Activated T-helper 17 cell treated with anti-CD3 and anti-CD28 coated beads, Interleukin-2, amount 50 U/mL, for 72 hours (primary cell): Measurements from ENCODE around the gene SLCO4A1. TPM values are rescaled to one million over a fixed set of nuclear protein-coding genes. Genes with fewer than 3 reads are reported as not detected.

ENCODE experiments used
- ATAC-seq: fragments of 150-1000 bp; cut with Tn5 transposase; replicated peaks from 2 replicates; pipeline ENCODE4 v1.10.0; 2021; ENCODE audit warnings: mild to moderate bottlenecking, moderate library complexity
- H3K27ac Mint-ChIP-seq: one replicate; pipeline ENCODE4 v1.8.0; 2022; ENCODE audit warnings: mixed read lengths
- H3K27me3 Mint-ChIP-seq: one replicate; pipeline ENCODE4 v1.8.0; 2022; ENCODE audit warnings: mixed read lengths
- H3K36me3 Mint-ChIP-seq: one replicate; pipeline ENCODE4 v1.8.0; 2022; ENCODE audit warnings: low read depth, mild to moderate bottlenecking, mixed read lengths
- H3K4me1 Mint-ChIP-seq: one replicate; pipeline ENCODE4 v1.8.0; 2022; ENCODE audit warnings: mixed read lengths
- H3K4me3 Mint-ChIP-seq: one replicate; pipeline ENCODE4 v1.8.0; 2022; ENCODE audit warnings: mild to moderate bottlenecking, mixed read lengths
- H3K9me3 Mint-ChIP-seq: one replicate; pipeline ENCODE4 v1.8.0; 2022; ENCODE audit warnings: mixed read lengths
- total RNA-seq, 2 donors: library from RNA; stranded (reverse); gene quantifications; one replicate each; pipeline ENCODE4 v1.2.3, GENCODE V29; 2022

SLCO4A1 gene
- total RNA-seq, 2 donors from 2014 or later = 41.1 to 53.6 TPM

GRCh38 chr20:62700261-62700930 lies 58.1 kb downstream of the SLCO4A1 start:
- H3K27ac Mint-ChIP-seq = no peak overlapping the region
- H3K9me3 Mint-ChIP-seq = no peaks in the 10 kb centered on the region
- H3K27me3 Mint-ChIP-seq = no peaks in the 10 kb centered on the region
- no peaks in the 10 kb centered on the region for H3K36me3 Mint-ChIP-seq
- H3K4me1 Mint-ChIP-seq = peaks cover 4% of the 10 kb centered on the region
- no peak for ATAC-seq
- no peak overlapping the region for H3K4me3 Mint-ChIP-seq

- H3K9me3 Mint-ChIP-seq = no peaks in the 10 kb centered on the region
- no peak for ATAC-seq
- H3K4me1 Mint-ChIP-seq = peaks cover 4% of the 10 kb centered on the region
- no peak overlapping the region for H3K27ac Mint-ChIP-seq
- no peak overlapping the region for H3K4me3 Mint-ChIP-seq
- no peaks in the 10 kb centered on the region for H3K36me3 Mint-ChIP-seq
- H3K27me3 Mint-ChIP-seq = no peaks in the 10 kb centered on the region
Measured at GRCh38 chr20:62701161-62702012, 59.1 kb downstream of the SLCO4A1 start.

- no peaks in the 10 kb centered on the region for H3K27me3 Mint-ChIP-seq
- no peak overlapping the region for H3K4me3 Mint-ChIP-seq
- H3K4me1 Mint-ChIP-seq = peaks cover 4% of the 10 kb centered on the region
- no peaks in the 10 kb centered on the region for H3K9me3 Mint-ChIP-seq
- no peaks in the 10 kb centered on the region for H3K36me3 Mint-ChIP-seq
- no peak for ATAC-seq
- no peak overlapping the region for H3K27ac Mint-ChIP-seq
Measured at GRCh38 chr20:62702013-62702300, 59.7 kb downstream of the SLCO4A1 start.

DNA sequence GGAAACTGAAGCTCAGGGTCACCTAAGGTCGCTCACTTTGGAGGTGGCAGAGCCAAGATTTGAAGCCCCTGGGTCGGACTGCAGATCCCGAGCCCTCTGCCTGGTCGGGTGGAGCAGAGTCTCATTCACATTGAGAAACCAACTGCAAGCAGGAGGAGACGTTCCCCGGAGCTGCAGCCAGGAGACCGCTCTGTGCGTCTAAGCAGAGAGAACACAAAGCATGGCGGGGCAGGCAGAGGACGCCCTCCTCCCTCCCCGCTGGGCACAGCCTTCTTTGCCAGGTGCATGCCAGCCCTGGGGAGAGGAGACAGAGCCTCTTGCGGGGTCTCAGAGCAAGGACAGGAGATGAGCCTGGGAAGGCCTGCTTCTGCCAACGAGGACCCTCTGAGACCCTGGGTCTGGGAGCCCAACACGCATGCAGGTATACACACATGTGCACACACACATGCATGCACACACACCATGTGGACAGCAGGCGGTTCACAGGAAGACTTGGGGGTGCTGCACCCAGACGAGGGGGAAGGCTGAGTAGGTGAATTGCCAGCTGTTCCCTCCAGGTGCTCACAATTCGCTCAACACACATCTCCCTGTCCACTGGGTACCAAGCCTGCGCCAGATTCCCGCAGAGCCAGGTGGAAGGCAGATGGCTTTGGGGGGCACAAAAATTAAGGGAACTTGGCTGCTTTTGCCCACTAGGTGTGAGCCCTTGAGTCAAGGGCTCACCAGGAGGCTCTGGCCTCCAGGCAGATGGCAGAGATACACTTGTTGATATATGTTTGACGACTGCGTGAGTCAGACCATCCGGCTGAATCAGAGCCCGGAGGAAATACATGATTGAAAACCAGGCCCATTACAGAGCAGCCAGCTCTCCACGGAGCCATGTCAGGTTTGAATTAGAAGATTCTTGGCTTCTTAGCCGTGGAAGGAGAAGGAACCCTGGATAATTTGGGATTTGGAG lies 60.9 kb downstream of the SLCO4A1 start:
- H3K36me3 Mint-ChIP-seq = no peaks in the 10 kb centered on the region
- peaks cover 4% of the 10 kb centered on the region for H3K27me3 Mint-ChIP-seq
- peaks cover 4% of the 10 kb centered on the region for H3K4me1 Mint-ChIP-seq
- H3K4me3 Mint-ChIP-seq = peak overlapping the region; percentile 59
- no peaks in the 10 kb centered on the region for H3K9me3 Mint-ChIP-seq
- H3K27ac Mint-ChIP-seq = peak overlapping the region; percentile 84
- ATAC-seq = peak; percentile 98

DNA sequence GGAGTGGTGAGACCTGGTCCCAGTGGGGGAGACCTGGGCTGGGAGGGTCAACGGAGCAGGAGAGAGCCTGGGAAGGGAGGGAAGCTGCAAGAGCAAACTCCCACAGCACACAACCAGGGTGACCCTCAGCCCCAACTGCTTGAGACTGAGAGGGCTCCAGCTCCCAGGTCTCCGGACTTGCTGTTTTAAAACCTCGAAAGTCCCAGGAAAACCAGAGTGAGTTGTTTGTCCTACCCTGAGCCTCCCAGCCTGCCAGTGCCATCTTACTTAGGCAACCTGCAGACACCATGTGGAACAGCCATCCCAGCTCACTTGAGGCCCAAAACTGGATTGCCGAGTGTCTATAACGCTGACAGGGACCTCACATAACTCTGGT lies 61.5 kb downstream of the SLCO4A1 start:
- H3K4me3 Mint-ChIP-seq = peak overlapping the region; percentile 59
- no peaks in the 10 kb centered on the region for H3K36me3 Mint-ChIP-seq
- peak overlapping the region; percentile 84 for H3K27ac Mint-ChIP-seq
- peak; percentile 22 for ATAC-seq
- H3K4me1 Mint-ChIP-seq = peaks cover 4% of the 10 kb centered on the region
- no peaks in the 10 kb centered on the region for H3K9me3 Mint-ChIP-seq
- peaks cover 5% of the 10 kb centered on the region for H3K27me3 Mint-ChIP-seq

DNA sequence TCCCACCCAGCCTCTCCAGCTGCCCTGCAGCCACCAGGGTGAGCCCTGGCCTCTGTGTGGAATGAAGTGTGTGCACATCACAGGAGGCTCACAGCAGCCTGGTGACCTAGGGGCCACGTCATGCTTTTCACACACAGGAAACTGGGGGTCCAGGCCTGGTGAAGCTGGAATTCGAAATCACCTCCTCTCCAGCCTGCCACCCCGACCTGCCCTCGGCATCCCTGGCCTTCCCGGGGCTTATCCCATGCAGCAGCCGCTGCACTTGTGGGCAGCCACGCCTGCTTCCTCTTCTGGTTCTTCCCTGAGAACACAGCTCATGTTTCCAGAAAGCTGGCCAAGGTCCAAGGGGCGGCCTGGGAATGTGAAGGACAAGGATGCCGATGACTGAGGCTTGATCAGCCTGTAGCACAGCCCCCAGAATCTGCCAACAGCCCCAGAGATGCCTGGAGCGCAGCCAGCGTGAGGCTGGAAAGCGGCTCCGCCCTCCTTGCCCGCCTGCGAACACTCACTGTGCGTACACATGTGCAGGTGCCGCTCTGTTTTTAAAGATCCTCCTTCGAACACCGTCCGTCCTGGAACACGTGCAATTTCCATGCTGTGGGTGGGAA lies 62.1 kb downstream of the SLCO4A1 start:
- Mint-ChIP-seq H3K27me3 (peaks cover 5% of the 10 kb centered on the region), H3K4me3 (no peak overlapping the region), H3K36me3 (no peaks in the 10 kb centered on the region), H3K9me3 (no peaks in the 10 kb centered on the region), H3K4me1 (peaks cover 4% of the 10 kb centered on the region), H3K27ac (no peak overlapping the region)
- no peak for ATAC-seq

DNA sequence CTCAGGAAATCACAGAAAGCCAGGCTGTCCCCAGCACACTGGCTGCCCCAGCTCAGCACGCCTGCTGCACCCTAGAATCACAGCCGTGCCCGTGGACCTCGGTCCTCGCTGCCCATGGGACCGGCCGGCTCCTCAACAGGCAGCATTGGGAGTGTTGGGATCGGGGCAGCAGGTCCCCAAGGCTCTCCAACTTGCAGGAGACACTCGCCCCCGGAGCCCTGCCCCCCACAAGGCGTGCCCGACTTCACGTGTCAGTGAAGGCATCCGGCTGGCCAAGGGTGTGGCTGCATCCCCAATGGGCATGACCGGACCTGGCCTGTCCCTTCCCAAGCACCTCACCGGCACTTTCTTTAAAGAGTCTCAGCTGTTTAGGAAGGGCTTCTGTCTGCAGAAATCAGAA lies 63.3 kb downstream of the SLCO4A1 start:
- Mint-ChIP-seq H3K27ac (no peak overlapping the region), H3K9me3 (no peaks in the 10 kb centered on the region), H3K36me3 (no peaks in the 10 kb centered on the region), H3K4me1 (peaks cover 4% of the 10 kb centered on the region), H3K27me3 (peaks cover 11% of the 10 kb centered on the region), H3K4me3 (no peak overlapping the region)
- no peak for ATAC-seq

DNA sequence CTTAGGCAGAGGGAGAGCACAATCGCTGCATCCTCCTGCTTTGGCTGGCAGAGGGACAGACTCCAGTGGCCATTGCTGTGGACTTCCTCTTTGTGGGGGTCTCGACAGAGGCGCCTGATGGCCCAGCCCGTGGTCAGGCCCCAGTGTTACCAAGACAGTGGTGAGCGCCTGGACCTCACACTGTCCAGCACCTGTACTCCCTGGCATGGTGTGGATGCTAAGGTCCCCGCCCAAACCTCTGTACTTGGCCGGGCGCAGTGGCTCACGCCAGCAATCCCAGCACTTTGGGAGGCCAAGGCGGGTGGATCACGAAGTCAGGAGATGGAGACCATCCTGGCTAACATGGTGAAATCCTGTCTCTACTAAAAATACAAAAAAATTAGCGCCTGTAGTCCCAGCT lies 64.0 kb downstream of the SLCO4A1 start:
- Mint-ChIP-seq H3K4me3 (no peak overlapping the region), H3K27me3 (peaks cover 11% of the 10 kb centered on the region), H3K4me1 (peaks cover 4% of the 10 kb centered on the region), H3K9me3 (no peaks in the 10 kb centered on the region), H3K36me3 (no peaks in the 10 kb centered on the region), H3K27ac (no peak overlapping the region)
- ATAC-seq = no peak

DNA sequence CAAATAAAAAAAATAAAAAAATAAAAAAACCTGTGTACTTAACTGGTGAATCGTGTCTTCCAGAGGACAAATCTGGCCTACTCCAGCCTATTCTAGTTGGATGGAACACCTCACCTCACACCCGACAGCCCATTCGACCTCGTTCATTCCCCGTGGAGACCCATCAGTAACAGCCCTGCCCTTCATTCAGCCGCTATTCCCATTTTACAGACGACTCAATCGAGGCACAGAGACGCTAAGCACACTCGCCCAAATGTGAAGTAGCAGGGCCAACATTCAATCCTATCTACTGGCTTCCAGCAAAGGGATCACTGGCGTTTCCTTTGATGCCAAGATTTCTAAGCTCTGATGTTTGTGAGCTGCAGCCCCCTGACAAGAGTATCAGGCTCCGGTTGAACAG lies 64.6 kb downstream of the SLCO4A1 start:
- Mint-ChIP-seq H3K27me3 (peaks cover 11% of the 10 kb centered on the region), H3K4me3 (no peak overlapping the region), H3K36me3 (no peaks in the 10 kb centered on the region), H3K27ac (no peak overlapping the region), H3K9me3 (no peaks in the 10 kb centered on the region), H3K4me1 (peaks cover 4% of the 10 kb centered on the region)
- no peak for ATAC-seq

DNA sequence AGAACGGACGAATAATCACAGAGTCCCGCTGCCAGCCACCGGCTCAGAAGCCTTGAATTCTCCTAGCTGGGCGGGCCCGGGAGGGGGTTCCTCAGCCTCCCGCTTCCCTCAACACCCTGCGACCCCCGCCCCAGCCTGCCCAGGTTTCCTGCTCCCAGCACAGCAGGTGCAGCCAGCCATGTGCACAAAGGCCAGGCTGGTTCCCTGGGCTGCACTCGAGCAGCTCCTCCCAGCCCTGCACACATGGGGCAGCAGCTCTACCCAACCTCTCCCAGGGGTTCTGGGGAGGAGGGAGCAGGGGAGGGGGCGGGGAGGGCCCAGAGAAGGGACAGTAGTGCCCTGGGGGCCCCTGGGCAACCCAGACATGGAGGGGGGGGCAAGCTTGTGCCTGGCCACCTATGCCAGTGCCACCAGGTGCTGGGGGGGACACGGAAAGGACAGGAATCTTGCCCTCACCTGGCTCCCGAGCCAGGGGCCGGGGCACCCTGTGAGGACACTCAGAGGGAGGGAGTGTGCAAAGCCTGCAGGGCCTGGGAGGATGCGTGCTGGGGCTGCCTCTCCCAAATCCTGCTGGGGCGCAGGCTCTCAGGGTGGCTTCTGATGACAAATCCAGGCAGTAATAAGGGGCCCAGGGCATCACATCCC lies 65.1 kb downstream of the SLCO4A1 start:
- no peak for ATAC-seq
- H3K27ac Mint-ChIP-seq = no peak overlapping the region
- H3K27me3 Mint-ChIP-seq = peaks cover 11% of the 10 kb centered on the region
- H3K4me1 Mint-ChIP-seq = peaks cover 4% of the 10 kb centered on the region
- no peaks in the 10 kb centered on the region for H3K36me3 Mint-ChIP-seq
- H3K4me3 Mint-ChIP-seq = peak overlapping the region; percentile 19
- H3K9me3 Mint-ChIP-seq = no peaks in the 10 kb centered on the region

GRCh38 chr20:62707921-62708521 lies 65.7 kb downstream of the SLCO4A1 start:
- peaks cover 4% of the 10 kb centered on the region for H3K4me1 Mint-ChIP-seq
- H3K4me3 Mint-ChIP-seq = peak overlapping the region; percentile 19
- ATAC-seq = no peak
- peaks cover 11% of the 10 kb centered on the region for H3K27me3 Mint-ChIP-seq
- H3K36me3 Mint-ChIP-seq = no peaks in the 10 kb centered on the region
- H3K9me3 Mint-ChIP-seq = no peaks in the 10 kb centered on the region
- H3K27ac Mint-ChIP-seq = no peak overlapping the region

DNA sequence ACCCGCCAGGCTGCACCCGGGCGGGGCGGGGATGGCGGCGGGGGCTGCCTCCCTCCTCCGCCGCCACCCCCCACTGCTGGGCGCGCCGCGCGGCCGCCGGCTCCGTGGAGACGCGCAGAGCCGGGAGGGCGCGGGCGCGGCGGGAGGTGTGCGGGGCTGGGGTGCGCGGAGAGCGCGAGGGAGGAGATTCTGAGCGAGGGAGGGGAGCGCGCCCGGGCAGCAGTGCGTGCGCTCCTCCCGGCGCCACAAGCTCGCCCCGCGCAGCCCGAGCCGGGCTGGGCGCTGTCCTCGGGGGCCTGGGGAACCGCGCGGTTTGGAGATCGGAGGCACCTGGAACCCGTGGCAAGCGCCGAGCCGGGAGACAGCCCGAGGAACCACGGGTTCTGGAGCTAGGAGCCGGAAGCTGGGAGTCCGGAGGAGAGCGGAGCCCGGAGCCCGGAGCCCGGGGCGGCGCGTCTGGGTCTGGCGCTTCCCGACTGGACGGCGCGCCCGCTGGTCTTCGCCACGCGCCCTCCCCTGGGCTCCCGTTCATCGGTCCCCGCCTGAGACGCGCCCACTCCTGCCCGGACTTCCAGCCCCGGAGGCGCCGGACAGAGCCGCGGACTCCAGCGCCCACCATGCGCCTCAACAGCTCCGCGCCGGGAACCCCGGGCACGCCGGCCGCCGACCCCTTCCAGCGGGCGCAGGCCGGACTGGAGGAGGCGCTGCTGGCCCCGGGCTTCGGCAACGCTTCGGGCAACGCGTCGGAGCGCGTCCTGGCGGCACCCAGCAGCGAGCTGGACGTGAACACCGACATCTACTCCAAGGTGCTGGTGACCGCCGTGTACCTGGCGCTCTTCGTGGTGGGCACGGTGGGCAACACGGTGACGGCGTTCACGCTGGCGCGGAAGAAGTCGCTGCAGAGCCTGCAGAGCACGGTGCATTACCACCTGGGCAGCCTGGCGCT lies 66.6 kb downstream of the SLCO4A1 start, which contains the start of gene NTSR1:
NTSR1 (plus strand) TSS at position 246 of the 946 bp plus-strand sequence; CDS start at position 618, 372 bp downstream.
- no peaks in the 10 kb centered on the region for H3K36me3 Mint-ChIP-seq
- H3K27ac Mint-ChIP-seq = no peak within 1 kb of the TSS
- H3K9me3 Mint-ChIP-seq = no peaks in the 10 kb centered on the region
- peaks cover 11% of the 10 kb centered on the region for H3K27me3 Mint-ChIP-seq
- no peaks in the 10 kb centered on the region for H3K4me1 Mint-ChIP-seq
- ATAC-seq = no peak
- H3K4me3 Mint-ChIP-seq = peak within 1 kb of the TSS; percentile 19

- Mint-ChIP-seq H3K27ac (no peak overlapping the region), H3K9me3 (no peaks in the 10 kb centered on the region), H3K36me3 (no peaks in the 10 kb centered on the region), H3K27me3 (peaks cover 11% of the 10 kb centered on the region), H3K4me1 (no peaks in the 10 kb centered on the region), H3K4me3 (no peak overlapping the region)
- ATAC-seq = no peak
Measured at GRCh38 chr20:62709537-62709905, 67.2 kb downstream of the SLCO4A1 start.
